Measurements from ENCODE around the gene SDK1.

The SDK1 gene

GRCh38 chr7:3333861-3334260 is 32.8 kb downstream of the SDK1 start:
- no peak for DNase-seq (ENCODE audit: low read depth in 3 of 3)

GRCh38 chr7:3336042-3336665 is 35.1 kb downstream of the SDK1 start:
- DNase-seq (ENCODE audit: low read depth in 3 of 3), result no peak

- no peak for DNase-seq (ENCODE audit: low read depth in 3 of 3)
These were observed 37.1 kb downstream of the SDK1 start for GRCh38 chr7:3338161-3338560.

GRCh38 chr7:3345699-3346481 is 44.8 kb downstream of the SDK1 start:
- DNase-seq (ENCODE audit: low read depth in 3 of 3), result no peak

GRCh38 chr7:3349126-3349525 is 48.1 kb downstream of the SDK1 start:
- DNase-seq (ENCODE audit: low read depth in 3 of 3), result no peak

GRCh38 chr7:3356173-3356572 is 55.1 kb downstream of the SDK1 start:
- DNase-seq (ENCODE audit: low read depth in 3 of 3), result no peak

GRCh38 chr7:3358991-3359390 is 57.9 kb downstream of the SDK1 start:
- DNase-seq (ENCODE audit: low read depth in 3 of 3), result no peak

GRCh38 chr7:3367261-3367660 is 66.2 kb downstream of the SDK1 start:
- DNase-seq (ENCODE audit: low read depth in 3 of 3), result no peak

- no peak for DNase-seq (ENCODE audit: low read depth in 3 of 3)
These were observed 69.2 kb downstream of the SDK1 start for GRCh38 chr7:3370068-3370830.

GRCh38 chr7:3370921-3371320 is 69.9 kb downstream of the SDK1 start:
- DNase-seq (ENCODE audit: low read depth in 3 of 3), result no peak

GRCh38 chr7:3371601-3372000 is 70.5 kb downstream of the SDK1 start:
- no peak for DNase-seq (ENCODE audit: low read depth in 3 of 3)

- DNase-seq (ENCODE audit: low read depth in 3 of 3), result no peak
These were observed 73.2 kb downstream of the SDK1 start for GRCh38 chr7:3374239-3374638.

GRCh38 chr7:3378390-3379150 is 77.5 kb downstream of the SDK1 start:
- DNase-seq (ENCODE audit: low read depth in 3 of 3), result no peak

GRCh38 chr7:3380034-3380433 is 79.0 kb downstream of the SDK1 start:
- DNase-seq (ENCODE audit: low read depth in 3 of 3), result no peak

- no peak for DNase-seq (ENCODE audit: low read depth in 3 of 3)
These were observed 80.0 kb downstream of the SDK1 start for GRCh38 chr7:3380886-3381685.

- DNase-seq (ENCODE audit: low read depth in 3 of 3), result no peak
These were observed 85.6 kb downstream of the SDK1 start for GRCh38 chr7:3386423-3387190.

GRCh38 chr7:3393862-3394261 is 92.8 kb downstream of the SDK1 start:
- no peak for DNase-seq (ENCODE audit: low read depth in 3 of 3)

- DNase-seq (ENCODE audit: low read depth in 3 of 3), result no peak
These were observed 96.3 kb downstream of the SDK1 start for GRCh38 chr7:3397324-3397723.

GRCh38 chr7:3399858-3400257 is 98.8 kb downstream of the SDK1 start:
- no peak for DNase-seq (ENCODE audit: low read depth in 3 of 3)

- no peak for DNase-seq (ENCODE audit: low read depth in 3 of 3)
These were observed 103.4 kb downstream of the SDK1 start for GRCh38 chr7:3404501-3404900.
